HepG2 (cell line): ENCODE measurements around the gene XRCC5. TPM values are rescaled to one million over a fixed set of nuclear protein-coding genes. Genes with fewer than 3 reads are reported as not detected.
A peak's percentile ranks its signal among the peaks of the same experiment; 100 is the strongest.

Source experiments
- CCAR2 ChIP-seq: fragments of 200-400 bp; formaldehyde crosslinking; optimal IDR thresholded peaks from 2 replicates; pipeline ENCODE3; 2018; ENCODE audit warnings: low read depth, mild to moderate bottlenecking, low read length, moderate library complexity
- CREM ChIP-seq, 2 experiments: sonication (generic) in 1 of 2; formaldehyde crosslinking in 1 of 2; IDR thresholded peaks; 2 replicates each; pipeline versions ENCODE4 v1.4.0 to v1.6.1; 2016 to 2020; ENCODE audit warnings: antibody characterized with exemption in 1 of 2, mild to moderate bottlenecking in 1 of 2, missing genetic modification reagents in 1 of 2
- EZH2 ChIP-seq: conservative IDR thresholded peaks from 2 replicates; pipeline ENCODE4 v1.6.1; 2012; ENCODE audit warnings: mild to moderate bottlenecking, low read depth, low read length, moderate library complexity
- FOXK1 ChIP-seq: sonication (generic); formaldehyde crosslinking; IDR thresholded peaks from 2 replicates; pipeline ENCODE4 v1.4.0; 2020; ENCODE audit warnings: low read depth, missing genetic modification reagents, borderline replicate concordance
- NR1H2 ChIP-seq: sonication (generic); formaldehyde crosslinking; IDR thresholded peaks from 2 replicates; pipeline ENCODE4 v1.8.1; 2022; ENCODE audit warnings: low read depth, missing genetic modification reagents, borderline replicate concordance
- PRDM15 ChIP-seq: sonication (generic); formaldehyde crosslinking; IDR thresholded peaks from 2 replicates; pipeline ENCODE4 v1.4.0; 2020; ENCODE audit warnings: missing genetic modification reagents
- RARG ChIP-seq: sonication (generic); formaldehyde crosslinking; IDR thresholded peaks from 2 replicates; pipeline ENCODE4 v1.4.0; 2020; ENCODE audit warnings: low read depth, mild to moderate bottlenecking, missing genetic modification reagents
- SNAI1 ChIP-seq: sonication (generic); formaldehyde crosslinking; IDR thresholded peaks from 2 replicates; pipeline ENCODE4 v1.5.0; 2020; ENCODE audit warnings: mild to moderate bottlenecking, missing genetic modification reagents, borderline replicate concordance
- SP4 ChIP-seq: sonication (generic); formaldehyde crosslinking; IDR thresholded peaks from 2 replicates; pipeline ENCODE4 v1.8.1; 2023; ENCODE audit warnings: mild to moderate bottlenecking, missing genetic modification reagents
- TMF1 ChIP-seq: sonication (generic); formaldehyde crosslinking; IDR thresholded peaks from 2 replicates; pipeline ENCODE4 v1.8.1; 2022; ENCODE audit warnings: low read depth, missing genetic modification reagents
- ZBTB21 ChIP-seq: sonication (generic); formaldehyde crosslinking; IDR thresholded peaks from 2 replicates; pipeline ENCODE4 v1.4.0; 2020; ENCODE audit warnings: missing genetic modification reagents
- ZBTB34 ChIP-seq: sonication (generic); formaldehyde crosslinking; IDR thresholded peaks from 2 replicates; pipeline ENCODE4 v1.8.0; 2022; ENCODE audit warnings: mild to moderate bottlenecking, missing genetic modification reagents
- ZBTB39 ChIP-seq: sonication (generic); formaldehyde crosslinking; IDR thresholded peaks from 2 replicates; pipeline ENCODE4 v1.5.0; 2020; ENCODE audit warnings: missing genetic modification reagents
- ZBTB7B ChIP-seq: sonication (generic); formaldehyde crosslinking; IDR thresholded peaks from 2 replicates; pipeline ENCODE4 v1.4.0; 2020; ENCODE audit warnings: missing genetic modification reagents
- ZGPAT ChIP-seq: IDR thresholded peaks from 2 replicates; pipeline ENCODE4 v1.6.1; 2016; ENCODE audit warnings: mild to moderate bottlenecking
- ZNF234 ChIP-seq: sonication (generic); formaldehyde crosslinking; conservative IDR thresholded peaks from 2 replicates; pipeline ENCODE4 v1.5.1; 2020; ENCODE audit warnings: mild to moderate bottlenecking, missing genetic modification reagents
- ZNF292 ChIP-seq: sonication (generic); formaldehyde crosslinking; IDR thresholded peaks from 2 replicates; pipeline ENCODE4 v1.8.1; 2022; ENCODE audit warnings: mild to moderate bottlenecking, low read depth, missing genetic modification reagents, borderline replicate concordance
- ZNF331 ChIP-seq: sonication (generic); formaldehyde crosslinking; IDR thresholded peaks from 2 replicates; pipeline ENCODE4 v1.4.0; 2020; ENCODE audit warnings: missing genetic modification reagents
- ZNF576 ChIP-seq: sonication (generic); formaldehyde crosslinking; IDR thresholded peaks from 2 replicates; pipeline ENCODE4 v1.4.0; 2020; ENCODE audit warnings: mild to moderate bottlenecking, missing genetic modification reagents
- polyA plus RNA-seq, 8 experiments: library from polyadenylated mRNA; depleted of rRNA in 3 of 8; stranded (reverse) in 7 of 8; unstranded in 1 of 8; fragments of >200 nt; fragmentation: Illumina TruSeq in 4 of 8; extraction: Trizol in 4 of 8; gene quantifications; 2 replicates each; pipeline versions ENCODE4 v1.2.1 to v1.2.3, GENCODE V29; 2011 to 2016; ENCODE audit warnings: low read depth in 4 of 8, missing spikeins in 1 of 8, mixed read lengths in 1 of 8; ENCODE audit not compliant: insufficient read depth in 1 of 8
- total RNA-seq, 5 experiments: library from RNA; depleted of rRNA; stranded (reverse); fragments of >200 nt; fragmentation: Illumina TruSeq; extraction: Trizol; gene quantifications; 2 replicates each; pipeline ENCODE4 v1.2.3, GENCODE V29; 2016; ENCODE audit warnings: low read depth in 1 of 5

XRCC5 gene
- total and polyA plus RNA-seq, 2 of the 13 experiments (the other 11 are each of a cell fraction or from before 2014, with no cell fraction given): 264 to 454 TPM

- no peak for TF ChIP-seq SP4 (CRISPR knock-in tag)
- TF ChIP-seq SNAI1 (CRISPR knock-in tag): 0 out of 2 replicates have a peak, but pooled peaks have one; percentile 36
- TF ChIP-seq NR1H2 (CRISPR knock-in tag): no peak
- 0 out of 2 replicates have a peak, but pooled peaks have one; percentile 15 for TF ChIP-seq ZNF331 (CRISPR knock-in tag)
- TF ChIP-seq TMF1: no peak
- TF ChIP-seq RARG (CRISPR knock-in tag): no peak
- TF ChIP-seq ZNF292 (CRISPR knock-in tag): peak; percentile 90; the same call in 1 of the 2 replicates
- no peak for TF ChIP-seq ZNF234 (CRISPR knock-in tag)
- TF ChIP-seq ZNF576 (CRISPR knock-in tag): no peak
- TF ChIP-seq ZBTB39 (CRISPR knock-in tag): 0 out of 2 replicates have a peak, but pooled peaks have one; percentile 23
- TF ChIP-seq PRDM15: no peak
- peak; percentile 33; the same call in 1 of the 2 replicates for TF ChIP-seq ZGPAT (CRISPR knock-in tag)
- TF ChIP-seq ZBTB21 (CRISPR knock-in tag): 0 out of 2 replicates have a peak, but pooled peaks have one; percentile 37
- TF ChIP-seq ZBTB7B (CRISPR knock-in tag): peak; percentile 77; the same call in 1 of the 2 replicates
- TF ChIP-seq CREM (IDR thresholded peaks at IDR 0.05): no peak; the same call in 1 of the 2 replicates
- TF ChIP-seq CREM (CRISPR knock-in tag; IDR thresholded peaks at IDR 0.05): no peak
- TF ChIP-seq FOXK1: no peak
- no peak for TF ChIP-seq CCAR2
- no peak for TF ChIP-seq ZBTB34
- no peak for TF ChIP-seq EZH2
Measured at GRCh38 chr2:216083464-216084281, 25.5 kb upstream of the XRCC5 start (continued).
